ENCODE measurements around the gene AHNAK. TPM values are rescaled to one million over a fixed set of nuclear protein-coding genes. Genes with fewer than 3 reads are reported as not detected.

AHNAK gene
- total and polyA plus RNA-seq, 2 of the 8 experiments (the other 6 are each of a cell fraction or from before 2014, with no cell fraction given): 2.0 to 5.8 TPM

DNA sequence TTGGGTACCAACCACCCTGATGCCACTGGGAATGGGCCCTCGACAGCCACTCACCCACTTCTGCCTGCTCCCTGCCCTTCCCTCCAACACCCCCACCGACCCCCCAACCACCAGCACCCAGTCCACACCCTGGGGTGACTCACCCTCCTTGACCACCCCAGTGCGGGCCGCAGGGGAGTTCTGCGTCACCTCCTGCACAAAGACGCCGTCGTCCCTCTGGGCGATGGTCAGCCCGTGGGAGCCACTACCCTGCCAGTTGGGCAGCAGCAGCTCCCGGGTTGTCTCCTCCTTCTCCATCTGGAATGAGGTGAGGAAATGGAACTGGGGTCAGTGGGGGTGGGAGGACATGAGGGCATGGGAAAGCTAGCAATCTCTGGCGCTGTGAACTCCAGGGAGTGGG is 10.8 kb downstream of the AHNAK start:
- no peaks in the 10 kb centered on the region for H3K79me1 ChIP-seq (ENCODE audit: low read depth, low read length)
- no peak overlapping the region for H3K4ac ChIP-seq (replicated peaks; ENCODE audit: insufficient read length, low read depth, low read length)
- H3K27me3 ChIP-seq (replicated peaks in 1 of 4; ENCODE audit: control insufficient read depth in 3 of 4, extremely low read depth in 1 of 4, insufficient read depth in 3 of 4, low read length in 3 of 4): no peaks in the 10 kb centered on the region; a peak in 1 of 7 replicates
- no peak overlapping the region for H3K27ac ChIP-seq (ENCODE audit: low read depth, low read length)
- H3K79me2 ChIP-seq (ENCODE audit: control insufficient read depth in 1 of 2, insufficient read depth in 2 of 2, low read length in 2 of 2): no peaks in the 10 kb centered on the region; a peak in 1 of 4 replicates
- no peak overlapping the region for H4K8ac ChIP-seq (ENCODE audit: extremely low read depth, insufficient read depth, low read length)
- no peak overlapping the region for H2BK5ac ChIP-seq (ENCODE audit: low read depth, low read length)
- FAIRE-seq (no peak), DNase-seq (ENCODE audit: low read depth in 1 of 2, low spot score in 2 of 2) (no peak)
- no peak overlapping the region for H2BK120ac ChIP-seq (replicated peaks; ENCODE audit: low read depth, low read length)
- H2BK12ac ChIP-seq (ENCODE audit: low read depth, low read length): no peak overlapping the region
- ChIA-PET POLR2A (ENCODE audit: partially characterized antibody) (interaction anchor here (0.7 to 1.6 kb wide), 3 partner anchors 16 to 32 kb away, joined by 3 to 4 read pairs (median 4); no protein-coding TSS in a partner anchor), CTCF (ENCODE audit: partially characterized antibody) (interaction anchor here (0.9 to 5.3 kb wide), 4 partner anchors 34 to 143 kb away, joined by 3 to 27 read pairs (median 8); no protein-coding TSS in a partner anchor)
- no peaks in the 10 kb centered on the region for H4K20me1 ChIP-seq (replicated peaks in 1 of 2; ENCODE audit: control insufficient read depth in 1 of 2, insufficient read depth in 2 of 2, low read length in 2 of 2)
- H2AK5ac ChIP-seq (ENCODE audit: low read depth, low read length): no peak overlapping the region
- H2AFZ ChIP-seq (ENCODE audit: low read length): no peak overlapping the region
- H3K23me2 ChIP-seq (ENCODE audit: low read depth, low read length): no peaks in the 10 kb centered on the region
- H2BK20ac ChIP-seq (ENCODE audit: low read length): no peak overlapping the region
- H3K4me3 ChIP-seq (ENCODE audit: extremely low read depth in 1 of 4, insufficient read depth in 2 of 4, low read depth in 3 of 4, low read length in 4 of 4): no peak overlapping the region
- H3K4me2 ChIP-seq (ENCODE audit: insufficient read depth in 1 of 2, low read depth in 2 of 2, low read length in 2 of 2): no peak overlapping the region
- no peaks in the 10 kb centered on the region; a peak in 1 of 4 replicates for H3K9me3 ChIP-seq (ENCODE audit: insufficient read depth in 2 of 2, low read depth in 1 of 2, low read length in 1 of 2)
- no peak overlapping the region for H3K18ac ChIP-seq (ENCODE audit: extremely low read depth, low read length)
- peaks cover 0 to 4% (median 0%) of the 10 kb centered on the region in 4 experiments; a peak in 1 of 8 replicates for H3K36me3 ChIP-seq (ENCODE audit: control insufficient read depth in 2 of 4, insufficient read depth in 4 of 4, low read length in 3 of 4)
- TF ChIP-seq EGR1 (IDR thresholded peaks at IDR 0.05; ENCODE audit: borderline replicate concordance, low read depth, low read length) (no peak), CEBPB (IDR thresholded peaks at IDR 0.05; ENCODE audit: low read depth, low read length) (no peak), TBP (IDR thresholded peaks at IDR 0.05; ENCODE audit: low read depth, low read length) (no peak), CREB1 (IDR thresholded peaks at IDR 0.05) (no peak), HDAC2 (IDR thresholded peaks at IDR 0.05; ENCODE audit: borderline replicate concordance in 1 of 2, low read depth in 2 of 2, low read length in 2 of 2) (no peak), SIRT6 (IDR thresholded peaks at IDR 0.05; ENCODE audit: low read length) (no peak), JUN (IDR thresholded peaks at IDR 0.05; ENCODE audit: low read depth, low read length) (no peak), KDM4A (IDR thresholded peaks at IDR 0.05; ENCODE audit: low read depth, low read length, severe bottlenecking) (no peak)
- no peak overlapping the region for H4K5ac ChIP-seq (ENCODE audit: insufficient read length, low read depth, low read length)
- 88% methylated on average over 10 of the region's 12 CpGs; no CpG with 5 or more reads in 1 of the 2 experiments for WGBS, 2 experiments (ENCODE audit: extremely low coverage in 1 of 2, insufficient coverage in 1 of 2, insufficient read length in 1 of 2, insufficient replicate concordance in 2 of 2, low coverage in 1 of 2, low lambda C conversion rate in 2 of 2, missing lambda C conversion rate in 1 of 2)
- no peak overlapping the region for H3K9ac ChIP-seq (replicated peaks in 1 of 4; ENCODE audit: extremely low read depth in 1 of 4, low read depth in 3 of 4, low read length in 3 of 4)
- no peak overlapping the region for H3K56ac ChIP-seq (replicated peaks; ENCODE audit: insufficient read length, low read depth, low read length)
- H3K14ac ChIP-seq (ENCODE audit: insufficient read length): no peak overlapping the region
- no peak overlapping the region for H3K23ac ChIP-seq (ENCODE audit: insufficient read length)
- no peak overlapping the region for H2BK15ac ChIP-seq (ENCODE audit: low read length)
- H4K91ac ChIP-seq (replicated peaks; ENCODE audit: insufficient read length, low read length): no peak overlapping the region
- peaks cover 0 to 9% (median 4%) of the 10 kb centered on the region in 4 experiments; a peak in 5 of 7 replicates for H3K4me1 ChIP-seq (replicated peaks in 1 of 4; ENCODE audit: control insufficient read depth in 3 of 4, insufficient read depth in 4 of 4, low read length in 3 of 4)
